ENCODE measurements around the gene FKRP.
A peak's percentile ranks its signal among the peaks of the same experiment; 100 is the strongest.

The FKRP gene

DNA sequence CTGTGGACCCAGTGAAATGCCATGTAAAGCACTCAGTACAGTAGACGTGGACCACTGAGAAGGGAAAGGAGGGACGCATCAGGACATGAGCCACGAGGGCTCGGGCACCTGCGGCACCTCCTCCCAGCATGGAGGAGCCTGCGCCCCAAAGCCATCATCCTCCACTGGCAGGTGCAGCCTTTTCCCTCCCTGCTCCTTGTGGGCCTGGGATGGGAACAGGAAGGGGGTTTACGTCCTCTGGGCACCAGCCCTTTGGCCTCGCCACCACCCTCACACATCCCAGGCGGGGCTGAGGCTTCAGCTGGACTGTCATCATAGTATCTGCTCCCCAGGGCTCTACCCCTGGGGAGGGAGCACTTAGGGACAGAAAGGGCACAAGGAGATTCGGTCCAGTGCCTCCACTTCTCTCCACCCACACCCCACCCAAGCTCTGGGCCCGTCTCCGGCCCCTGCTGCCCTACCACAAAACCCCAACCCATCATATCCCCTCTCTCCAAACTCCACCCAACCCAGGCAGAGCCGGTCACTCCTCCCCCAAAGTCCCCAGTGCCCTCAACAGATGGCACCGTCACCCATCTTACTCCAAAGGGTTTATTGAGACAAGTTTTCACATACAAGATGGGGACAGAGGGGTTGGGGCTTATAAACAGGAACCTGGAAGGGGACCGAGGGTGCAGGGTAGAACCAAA is 26.8 kb upstream of the FKRP start:
- DNase-seq (ENCODE audit: low read depth in 2 of 2), result no peak

DNA sequence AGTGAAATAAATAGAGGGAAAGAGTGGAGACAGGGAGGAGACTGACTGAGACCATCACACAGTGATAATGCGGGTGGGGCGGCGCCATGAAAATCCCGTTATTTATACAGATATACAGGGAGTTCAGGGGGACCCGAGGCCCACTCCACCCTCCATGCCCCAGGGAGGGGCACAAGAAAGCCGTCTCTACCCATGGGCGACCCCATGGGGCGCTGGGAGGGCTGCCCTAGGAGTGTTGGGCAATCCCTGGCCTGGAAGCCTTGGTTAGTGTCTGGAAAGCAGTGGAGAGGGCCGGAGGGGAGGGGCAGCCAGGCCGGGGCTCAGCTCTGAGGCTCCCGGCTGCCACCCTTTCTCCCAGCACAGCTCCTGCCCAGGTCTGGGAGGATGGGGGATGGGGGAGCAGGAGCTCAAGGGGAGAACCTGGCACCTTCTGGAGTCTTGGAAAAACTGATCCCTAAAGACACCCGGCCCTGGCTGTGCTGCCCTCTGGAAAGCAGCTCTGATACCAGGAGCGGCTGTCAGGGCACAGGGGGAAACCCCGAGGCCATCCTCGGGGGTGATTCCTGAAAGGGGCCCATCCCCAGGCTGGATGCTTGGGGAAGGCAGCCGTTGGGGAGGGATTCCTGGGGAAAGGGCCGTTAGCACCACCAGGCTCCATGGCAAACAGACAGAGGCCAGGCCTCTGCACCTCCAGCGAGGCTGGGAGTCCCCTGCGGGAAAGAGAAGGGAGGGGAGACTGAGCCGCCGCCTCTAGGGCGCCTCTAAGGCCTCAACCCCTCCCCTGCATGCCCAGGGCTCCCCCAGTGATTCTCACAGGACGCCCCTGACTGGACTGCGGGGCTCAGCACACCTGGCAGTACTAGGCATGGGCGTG is 26.0 kb upstream of the FKRP start:
- DNase-seq (ENCODE audit: low read depth in 2 of 2), result no peak

GRCh38 chr19:46720503-46721239 is 25.2 kb upstream of the FKRP start:
- DNase-seq (ENCODE audit: low read depth in 2 of 2), result no peak

DNA sequence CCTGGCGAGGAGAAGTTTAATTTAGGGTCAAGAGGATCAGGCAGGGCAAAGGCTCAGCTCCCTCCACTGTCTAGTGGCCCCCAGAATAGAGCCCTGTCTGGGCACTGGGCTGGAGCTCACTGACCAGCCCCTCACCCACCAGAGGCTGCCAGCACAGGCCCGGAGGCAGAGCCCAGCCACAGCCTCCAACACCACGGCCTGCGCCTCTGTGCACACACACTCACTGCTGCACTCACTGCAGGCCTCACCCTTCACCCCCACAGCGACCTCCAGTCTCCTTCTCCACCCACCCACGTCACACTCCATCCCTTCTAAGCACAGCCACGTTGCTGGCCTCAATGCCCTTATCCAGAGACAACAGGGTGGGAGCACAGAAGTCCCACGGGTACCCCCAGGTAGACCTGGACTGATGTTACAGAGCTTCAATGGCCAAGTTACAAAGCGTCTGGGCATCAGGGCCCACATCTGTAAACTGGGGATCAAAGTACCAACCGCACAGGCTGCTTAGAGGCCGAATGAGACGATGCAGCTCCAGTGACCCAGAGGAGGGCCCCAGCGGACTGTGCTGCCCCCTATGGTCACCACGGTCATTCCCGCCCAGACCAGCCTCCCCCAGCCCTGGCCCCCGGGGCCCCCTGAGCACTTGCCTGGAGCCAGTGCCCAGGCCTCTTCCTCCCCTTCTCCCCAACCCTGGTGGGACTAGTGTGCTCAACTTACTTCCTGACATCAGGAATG is 24.4 kb upstream of the FKRP start:
- no peak for DNase-seq (ENCODE audit: low read depth in 2 of 2)

DNA sequence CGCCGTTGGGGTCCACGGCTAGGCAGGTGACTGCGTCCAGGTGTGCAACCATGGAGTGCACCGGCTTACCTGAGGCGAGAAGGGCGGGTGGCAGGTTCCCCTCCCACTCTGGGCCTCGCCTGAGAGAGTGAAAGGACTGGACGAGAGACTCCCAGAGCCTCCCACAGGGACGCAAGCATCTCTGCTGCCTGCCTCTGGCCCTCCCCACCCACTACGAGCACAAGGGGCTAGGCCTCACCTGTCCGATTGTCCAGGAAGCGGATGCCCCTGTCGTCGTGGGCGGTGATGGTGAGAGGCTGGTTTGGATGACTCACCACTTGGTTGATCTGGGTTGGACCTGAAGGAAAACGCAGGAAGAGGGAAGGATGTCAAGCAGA is 23.9 kb upstream of the FKRP start:
- no peak for DNase-seq (ENCODE audit: low read depth in 2 of 2)

- DNase-seq (ENCODE audit: low read depth in 2 of 2), result no peak
These were observed 23.3 kb upstream of the FKRP start for GRCh38 chr19:46722421-46723022.

GRCh38 chr19:46723023-46723461 is 22.8 kb upstream of the FKRP start:
- no peak for DNase-seq (ENCODE audit: low read depth in 2 of 2)

DNA sequence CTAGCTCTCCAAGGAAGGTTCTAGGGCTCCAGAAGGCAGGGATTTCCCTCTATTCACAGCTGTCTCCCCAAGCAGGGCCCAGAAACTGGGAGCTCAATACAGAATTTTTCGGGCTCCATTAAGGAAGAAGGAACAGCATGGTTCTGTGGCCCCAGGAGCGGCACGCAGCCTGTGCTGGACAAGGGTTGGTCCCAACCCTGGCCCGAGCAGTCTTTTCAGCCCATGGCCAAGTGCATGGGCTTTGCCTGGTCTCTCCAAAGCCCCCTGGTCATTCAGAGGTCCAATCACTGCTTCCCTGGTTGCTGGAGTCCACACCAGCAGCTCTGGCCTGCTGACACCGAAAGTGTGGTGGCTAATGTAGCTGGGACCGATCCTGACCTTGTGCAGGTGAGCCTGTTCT is 22.4 kb upstream of the FKRP start:
- no peak for DNase-seq (ENCODE audit: low read depth in 2 of 2)

GRCh38 chr19:46724468-46724867 is 21.4 kb upstream of the FKRP start:
- no peak for DNase-seq (ENCODE audit: low read depth in 2 of 2)

- no peak for DNase-seq (ENCODE audit: low read depth in 2 of 2)
These were observed 20.6 kb upstream of the FKRP start for GRCh38 chr19:46725036-46725820.

- DNase-seq (ENCODE audit: low read depth in 2 of 2), result no peak
These were observed 19.9 kb upstream of the FKRP start for GRCh38 chr19:46725859-46726393.

GRCh38 chr19:46726551-46726950 is 19.3 kb upstream of the FKRP start:
- no peak for DNase-seq (ENCODE audit: low read depth in 2 of 2)

DNA sequence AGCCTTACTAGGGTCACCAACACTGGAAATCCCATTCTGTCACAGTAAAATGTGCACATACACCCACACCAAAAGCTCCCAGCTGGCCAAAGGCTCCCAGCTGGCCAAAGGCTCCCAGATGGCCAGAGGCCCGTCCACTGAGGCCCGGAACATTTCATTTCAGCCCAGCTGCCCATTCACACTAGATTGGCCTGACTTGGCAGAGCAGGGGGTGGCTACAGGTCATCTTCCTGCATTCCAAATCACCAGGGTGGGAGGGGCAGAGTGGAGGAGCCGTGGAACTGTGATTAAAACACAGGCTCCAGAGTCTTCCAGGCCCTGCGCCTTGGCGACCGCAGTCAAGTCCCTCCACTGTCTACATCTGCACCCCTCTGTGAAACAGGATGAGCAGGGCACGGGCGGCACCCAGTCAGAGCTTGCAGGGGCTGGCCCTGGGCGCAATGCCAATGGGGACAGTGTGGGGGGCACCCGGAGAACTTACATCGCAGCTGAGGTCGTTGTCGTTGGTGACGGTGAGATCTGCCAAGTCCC is 18.8 kb upstream of the FKRP start:
- no peak for DNase-seq (ENCODE audit: low read depth in 2 of 2)

GRCh38 chr19:46727757-46728156 is 18.1 kb upstream of the FKRP start:
- no peak for DNase-seq (ENCODE audit: low read depth in 2 of 2)

DNA sequence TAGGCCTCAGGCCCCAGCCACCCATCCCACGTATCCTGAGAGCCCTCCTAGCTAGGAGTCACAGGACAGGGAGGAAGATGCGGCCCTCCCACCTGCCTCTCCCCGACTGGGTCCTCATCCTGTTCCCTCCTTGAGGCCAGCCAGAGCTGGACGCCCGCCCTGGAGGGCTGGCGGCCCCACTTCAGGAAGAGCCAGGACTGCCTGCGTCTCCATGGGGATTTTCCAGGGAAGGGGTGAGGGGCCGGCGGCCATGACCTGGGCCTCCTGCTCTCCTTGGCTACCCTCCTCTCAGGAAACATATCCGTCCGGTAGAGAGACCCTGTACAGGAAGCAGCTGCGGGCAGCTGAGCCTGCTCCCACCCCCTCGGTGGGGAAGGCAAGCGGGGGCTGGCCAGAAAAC is 17.6 kb upstream of the FKRP start:
- DNase-seq (ENCODE audit: low read depth in 2 of 2), result no peak

DNA sequence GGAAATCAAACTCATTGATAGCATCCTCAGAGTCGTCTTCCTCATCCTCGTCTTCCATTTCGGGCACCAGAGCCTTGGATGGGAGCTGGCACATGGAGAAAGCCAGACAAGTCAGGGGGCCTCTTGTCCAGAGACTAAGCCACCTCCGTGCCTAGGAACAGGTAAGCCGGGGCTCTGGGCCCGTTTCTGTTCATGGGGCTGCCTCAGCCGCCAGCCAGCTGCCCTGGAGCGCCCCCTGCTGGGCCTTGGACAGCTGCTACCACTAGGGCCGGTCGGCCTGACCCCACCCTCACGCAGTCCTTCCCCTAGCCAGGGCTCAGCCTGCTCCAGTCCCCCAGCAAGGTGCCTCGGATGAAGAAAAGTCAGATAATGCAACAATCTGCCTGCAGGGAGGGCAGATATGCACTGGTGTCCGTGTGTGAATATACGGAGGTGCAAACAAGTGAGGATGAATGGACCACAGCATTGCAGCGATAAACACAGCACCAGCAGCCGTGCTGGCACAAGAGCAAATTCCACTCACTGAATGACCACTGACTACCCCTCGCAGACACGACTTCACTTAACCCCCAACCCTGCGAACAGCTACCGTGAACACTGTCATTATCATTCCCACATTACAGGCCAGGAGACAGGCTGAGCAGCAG is 17.0 kb upstream of the FKRP start:
- DNase-seq (ENCODE audit: low read depth in 2 of 2), result peak; percentile 60 to 68

DNA sequence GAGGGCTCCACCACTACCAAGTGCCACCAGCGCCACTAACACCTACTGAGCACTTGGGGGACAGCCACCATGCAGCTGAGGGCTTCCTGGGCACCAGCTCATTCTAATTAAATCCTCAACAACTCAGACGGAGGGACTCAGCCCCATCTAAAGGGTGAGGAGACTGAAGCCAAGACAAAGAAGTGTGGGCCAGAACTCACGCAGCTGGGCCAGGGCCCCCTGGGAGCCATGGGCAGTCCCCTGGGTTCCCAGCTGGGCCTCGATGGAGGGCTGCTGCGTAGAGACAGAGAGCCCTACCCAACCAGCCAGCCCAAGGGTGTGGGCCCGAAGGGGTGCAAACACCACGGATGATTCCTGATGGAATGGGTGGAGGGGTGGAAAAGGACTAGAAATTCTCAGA is 16.2 kb upstream of the FKRP start:
- DNase-seq (ENCODE audit: low read depth in 2 of 2), result no peak

DNA sequence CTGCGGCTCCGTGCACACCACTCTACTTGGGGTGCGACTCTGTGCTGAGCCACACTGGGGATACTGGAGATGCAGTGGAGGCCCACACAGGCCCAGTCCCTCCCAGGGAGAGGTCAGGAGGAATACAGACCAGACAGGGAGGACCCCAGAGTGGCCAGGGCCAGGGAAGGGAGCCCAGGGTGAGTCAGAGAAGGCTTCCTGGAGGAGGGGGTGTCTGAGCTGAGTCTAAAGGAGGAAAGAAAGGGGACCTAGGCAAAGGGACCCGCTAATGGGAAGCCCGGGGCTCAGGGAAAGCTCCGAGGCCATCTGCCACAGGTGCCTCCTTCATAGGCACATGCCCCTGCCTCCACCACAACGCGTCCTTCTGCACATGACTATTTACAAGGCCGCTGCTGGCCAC is 15.7 kb upstream of the FKRP start:
- DNase-seq (ENCODE audit: low read depth in 2 of 2), result no peak

GRCh38 chr19:46730595-46730994 is 15.3 kb upstream of the FKRP start:
- DNase-seq (ENCODE audit: low read depth in 2 of 2), result no peak

All from stimulated activated CD4-positive, alpha-beta T cell treated with anti-CD3 and anti-CD28 coated beads, Interleukin-1b, Interleukin-23, amount 100 ng/mL, for 1 hour (primary cell).